Sigmoid colon (tissue), 4 donors: ENCODE data around the gene SETD1B.

ENCODE experiments used
- CTCF ChIP-seq, 4 experiments: fragments of 450-650 bp in 3 of 4; fragments of 200-600 bp in 1 of 4; IDR thresholded peaks; one replicate each; pipeline ENCODE4 v1.5.1; 2016 to 2019; ENCODE audit warnings: antibody characterized with exemption in 4 of 4, mild to moderate bottlenecking in 3 of 4, moderate library complexity in 2 of 4
- POLR2A ChIP-seq, 2 donors: fragments of 450-650 bp; IDR thresholded peaks; one replicate each; pipeline ENCODE4 v1.6.1; 2016; ENCODE audit warnings: antibody characterized with exemption in 2 of 2, mild to moderate bottlenecking in 2 of 2, moderate library complexity in 2 of 2
- POLR2AphosphoS5 ChIP-seq, 4 donors: sonication (generic); formaldehyde crosslinking; IDR thresholded peaks; one replicate each; pipeline ENCODE4 v1.6.1; 2017; ENCODE audit warnings: antibody characterized with exemption in 4 of 4

GRCh38 chr12:121819212-121819949 lies 15.6 kb downstream of the SETD1B start:
- TF ChIP-seq CTCF (IDR thresholded peaks at IDR 0.05) (no peak), POLR2AphosphoS5 (IDR thresholded peaks at IDR 0.05) (no peak), POLR2A (IDR thresholded peaks at IDR 0.05) (no peak)
